PC-9 (cell line): ENCODE data around the gene UTF1.

ENCODE experiments used
- CTCF ChIP-seq: fragments of 200-600 bp; sonication (generic); conservative IDR thresholded peaks from 2 replicates; pipeline ENCODE4 v1.6.1; 2017; ENCODE audit warnings: mixed run types, antibody characterized with exemption, mild to moderate bottlenecking, moderate library complexity
- EZH2 ChIP-seq: fragments of 200-600 bp; sonication (generic); IDR thresholded peaks from 2 replicates; pipeline ENCODE4 v1.8.0; 2017; ENCODE audit warnings: antibody characterized with exemption, low read depth

GRCh38 chr10:133182791-133183645, 47.0 kb upstream of the UTF1 start:
- TF ChIP-seq CTCF (no peak), EZH2 (no peak)
